Measurements from ENCODE around the gene C1QTNF5.

C1QTNF5 gene

GRCh38 chr11:119369132-119369925, 28.6 kb upstream of the C1QTNF5 start:
- Histone ChIP-seq H2BK12ac (ENCODE audit: low read length) (no peak overlapping the region), H3K9me3 (replicated peaks in 1 of 2; ENCODE audit: control insufficient read depth in 2 of 2, insufficient read depth in 1 of 2, low read depth in 1 of 2, low read length in 2 of 2) (peaks cover 3% of the 10 kb centered on the region in 2 donors), H3K4me2 (ENCODE audit: insufficient read depth, low read length, poor library complexity, severe bottlenecking) (no peak overlapping the region), H2BK120ac (ENCODE audit: low read depth, low read length) (no peak overlapping the region), H3K23ac (ENCODE audit: low read depth, low read length, poor library complexity) (no peak overlapping the region), H2AFZ (ENCODE audit: low read length) (no peak overlapping the region), H3K9ac (ENCODE audit: low read depth, low read length, poor library complexity) (no peak overlapping the region), H3K27ac (replicated peaks; ENCODE audit: low read length) (no peak overlapping the region), H4K8ac (ENCODE audit: low read depth, low read length) (no peak overlapping the region), H3K36me3 (replicated peaks in 1 of 2; ENCODE audit: control insufficient read depth in 2 of 2, insufficient read depth in 2 of 2, low read length in 2 of 2) (no peaks in the 10 kb centered on the region), H2AK5ac (ENCODE audit: low read depth, low read length) (no peak overlapping the region), H2BK15ac (ENCODE audit: low read length) (no peak overlapping the region), H3K18ac (ENCODE audit: low read length) (no peak overlapping the region), H2BK5ac (ENCODE audit: low read length) (no peak overlapping the region), H3K27me3 (ENCODE audit: control insufficient read depth in 3 of 3, insufficient read depth in 3 of 3, low read depth in 1 of 3, low read length in 3 of 3) (peaks cover 2 to 73% (median 10%) of the 10 kb centered on the region in 3 experiments), H3K4me3 (ENCODE audit: low read length in 2 of 2) (no peak overlapping the region), H3K79me1 (ENCODE audit: low read depth, low read length) (no peaks in the 10 kb centered on the region), H3K4ac (ENCODE audit: low read length) (no peak overlapping the region), H4K91ac (ENCODE audit: low read depth, low read length, poor library complexity) (no peak overlapping the region), H3K14ac (ENCODE audit: low read length) (no peak overlapping the region), H3K4me1 (ENCODE audit: control insufficient read depth in 2 of 2, insufficient read depth in 1 of 2, low read depth in 1 of 2, low read length in 2 of 2) (peaks cover 7 to 18% of the 10 kb centered on the region in 2 donors)
- no CpG with 5 or more reads among the region's 13 CpGs for WGBS, 2 donors (ENCODE audit: extremely low coverage in 2 of 2, insufficient read length in 2 of 2, insufficient replicate concordance in 1 of 2)
- no peak for DNase-seq (ENCODE audit: low spot score)

GRCh38 chr11:119368121-119369034, 27.7 kb upstream of the C1QTNF5 start:
- no peak overlapping the region for H4K8ac ChIP-seq (ENCODE audit: low read depth, low read length)
- H3K4me1 ChIP-seq (ENCODE audit: control insufficient read depth in 2 of 2, insufficient read depth in 1 of 2, low read depth in 1 of 2, low read length in 2 of 2) = peaks cover 4 to 16% of the 10 kb centered on the region in 2 donors
- no peak overlapping the region for H3K27ac ChIP-seq (replicated peaks; ENCODE audit: low read length)
- no peak overlapping the region for H3K9ac ChIP-seq (ENCODE audit: low read depth, low read length, poor library complexity)
- no peak overlapping the region for H4K91ac ChIP-seq (ENCODE audit: low read depth, low read length, poor library complexity)
- no peak for DNase-seq (ENCODE audit: low spot score)
- H3K79me1 ChIP-seq (ENCODE audit: low read depth, low read length) = no peaks in the 10 kb centered on the region
- H2AK5ac ChIP-seq (ENCODE audit: low read depth, low read length) = peak overlapping the region; percentile 31
- H2AFZ ChIP-seq (ENCODE audit: low read length) = no peak overlapping the region
- WGBS, 2 donors (ENCODE audit: extremely low coverage in 2 of 2, insufficient read length in 2 of 2, insufficient replicate concordance in 1 of 2) = no CpG with 5 or more reads among the region's 17 CpGs
- H3K4ac ChIP-seq (ENCODE audit: low read length) = no peak overlapping the region
- H2BK120ac ChIP-seq (ENCODE audit: low read depth, low read length) = no peak overlapping the region
- H3K4me2 ChIP-seq (ENCODE audit: insufficient read depth, low read length, poor library complexity, severe bottlenecking) = no peak overlapping the region
- no peak overlapping the region for H2BK15ac ChIP-seq (ENCODE audit: low read length)
- peaks cover 2 to 79% (median 15%) of the 10 kb centered on the region in 3 experiments for H3K27me3 ChIP-seq (ENCODE audit: control insufficient read depth in 3 of 3, insufficient read depth in 3 of 3, low read depth in 1 of 3, low read length in 3 of 3)
- H3K9me3 ChIP-seq (replicated peaks in 1 of 2; ENCODE audit: control insufficient read depth in 2 of 2, insufficient read depth in 1 of 2, low read depth in 1 of 2, low read length in 2 of 2) = peaks cover 3 to 4% of the 10 kb centered on the region in 2 donors
- no peak overlapping the region for H2BK12ac ChIP-seq (ENCODE audit: low read length)
- H2BK5ac ChIP-seq (ENCODE audit: low read length) = no peak overlapping the region
- H3K18ac ChIP-seq (ENCODE audit: low read length) = no peak overlapping the region
- no peak overlapping the region for H3K23ac ChIP-seq (ENCODE audit: low read depth, low read length, poor library complexity)
- no peak overlapping the region for H3K4me3 ChIP-seq (ENCODE audit: low read length in 2 of 2)
- no peaks in the 10 kb centered on the region for H3K36me3 ChIP-seq (replicated peaks in 1 of 2; ENCODE audit: control insufficient read depth in 2 of 2, insufficient read depth in 2 of 2, low read length in 2 of 2)
- no peak overlapping the region for H3K14ac ChIP-seq (ENCODE audit: low read length)

- H2AK5ac ChIP-seq (ENCODE audit: low read depth, low read length) = no peak overlapping the region
- peaks cover 2 to 85% (median 22%) of the 10 kb centered on the region in 3 experiments for H3K27me3 ChIP-seq (ENCODE audit: control insufficient read depth in 3 of 3, insufficient read depth in 3 of 3, low read depth in 1 of 3, low read length in 3 of 3)
- no peak overlapping the region for H3K27ac ChIP-seq (replicated peaks; ENCODE audit: low read length)
- H3K18ac ChIP-seq (ENCODE audit: low read length) = no peak overlapping the region
- no peak for DNase-seq (ENCODE audit: low spot score)
- no peaks in the 10 kb centered on the region for H3K36me3 ChIP-seq (replicated peaks in 1 of 2; ENCODE audit: control insufficient read depth in 2 of 2, insufficient read depth in 2 of 2, low read length in 2 of 2)
- no peak overlapping the region for H2BK15ac ChIP-seq (ENCODE audit: low read length)
- no peak overlapping the region for H3K9ac ChIP-seq (ENCODE audit: low read depth, low read length, poor library complexity)
- no CpG with 5 or more reads among the region's 9 CpGs for WGBS, 2 donors (ENCODE audit: extremely low coverage in 2 of 2, insufficient read length in 2 of 2, insufficient replicate concordance in 1 of 2)
- no peak overlapping the region for H4K91ac ChIP-seq (ENCODE audit: low read depth, low read length, poor library complexity)
- no peak overlapping the region for H4K8ac ChIP-seq (ENCODE audit: low read depth, low read length)
- H3K4me1 ChIP-seq (ENCODE audit: control insufficient read depth in 2 of 2, insufficient read depth in 1 of 2, low read depth in 1 of 2, low read length in 2 of 2) = peaks cover 4 to 18% of the 10 kb centered on the region in 2 donors
- H2BK5ac ChIP-seq (ENCODE audit: low read length) = no peak overlapping the region
- H3K79me1 ChIP-seq (ENCODE audit: low read depth, low read length) = no peaks in the 10 kb centered on the region
- no peak overlapping the region for H3K23ac ChIP-seq (ENCODE audit: low read depth, low read length, poor library complexity)
- no peak overlapping the region for H3K14ac ChIP-seq (ENCODE audit: low read length)
- no peak overlapping the region for H2AFZ ChIP-seq (ENCODE audit: low read length)
- no peak overlapping the region for H3K4me2 ChIP-seq (ENCODE audit: insufficient read depth, low read length, poor library complexity, severe bottlenecking)
- peaks cover 3 to 4% of the 10 kb centered on the region in 2 donors for H3K9me3 ChIP-seq (replicated peaks in 1 of 2; ENCODE audit: control insufficient read depth in 2 of 2, insufficient read depth in 1 of 2, low read depth in 1 of 2, low read length in 2 of 2)
- H2BK120ac ChIP-seq (ENCODE audit: low read depth, low read length) = no peak overlapping the region
- H2BK12ac ChIP-seq (ENCODE audit: low read length) = no peak overlapping the region
- no peak overlapping the region for H3K4me3 ChIP-seq (ENCODE audit: low read length in 2 of 2)
- H3K4ac ChIP-seq (ENCODE audit: low read length) = no peak overlapping the region
Observed at GRCh38 chr11:119367661-119368120, 27.0 kb upstream of the C1QTNF5 start.
